H1 (cell line): ENCODE data around the gene TTC27. TPM values are rescaled to one million over a fixed set of nuclear protein-coding genes. Genes with fewer than 3 reads are reported as not detected.

ENCODE experiments used
- KDM4A ChIP-seq: IDR thresholded peaks from one replicate; pipeline ENCODE4 v1.7.1; 2012; ENCODE audit warnings: low read depth, mild to moderate bottlenecking, moderate library complexity, low read length, inconsistent platforms; ENCODE audit not compliant: severe bottlenecking
- polyA plus RNA-seq, 7 experiments: library from polyadenylated mRNA; depleted of rRNA in 3 of 7; stranded (reverse) in 5 of 7; unstranded in 2 of 7; fragments of >200 nt in 5 of 7; fragments of 200-250 nt in 2 of 7; gene quantifications; 1 replicate in 5 of 7; 2 replicates in 1 of 7; 4 replicates in 1 of 7; pipeline versions ENCODE4 v1.2.1 to v1.2.3, GENCODE V29; 2011 to 2013; ENCODE audit warnings: missing spikeins in 2 of 7, mixed read lengths in 2 of 7
- total RNA-seq: library from RNA; stranded (reverse); fragmentation: NEBNext Ultra II Directional; extraction: Animal tissue kit (Norgen Biotek cat#: 25700); gene quantifications from 2 replicates; pipeline ENCODE4 v1.2.1, GENCODE V29; 2021
- TF ChIP-seq, protein P1 (sequence below): IDR thresholded peaks from 2 replicates; pipeline ENCODE4 v1.6.1; 2012; ENCODE audit warnings: low read length, inconsistent platforms

The TTC27 gene
- total and polyA plus RNA-seq, 2 of the 8 experiments (the other 6 are each of a cell fraction or from before 2014, with no cell fraction given), result 13.8 to 29.1 TPM

GRCh38 chr2:32836933-32837332 is 209.1 kb downstream of the TTC27 start (continued):
- no peak for TF ChIP-seq KDM4A
- TF ChIP-seq, protein P1, sequence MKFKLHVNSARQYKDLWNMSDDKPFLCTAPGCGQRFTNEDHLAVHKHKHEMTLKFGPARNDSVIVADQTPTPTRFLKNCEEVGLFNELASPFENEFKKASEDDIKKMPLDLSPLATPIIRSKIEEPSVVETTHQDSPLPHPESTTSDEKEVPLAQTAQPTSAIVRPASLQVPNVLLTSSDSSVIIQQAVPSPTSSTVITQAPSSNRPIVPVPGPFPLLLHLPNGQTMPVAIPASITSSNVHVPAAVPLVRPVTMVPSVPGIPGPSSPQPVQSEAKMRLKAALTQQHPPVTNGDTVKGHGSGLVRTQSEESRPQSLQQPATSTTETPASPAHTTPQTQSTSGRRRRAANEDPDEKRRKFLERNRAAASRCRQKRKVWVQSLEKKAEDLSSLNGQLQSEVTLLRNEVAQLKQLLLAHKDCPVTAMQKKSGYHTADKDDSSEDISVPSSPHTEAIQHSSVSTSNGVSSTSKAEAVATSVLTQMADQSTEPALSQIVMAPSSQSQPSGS, result no peak
